ENCODE measurements around the gene IL18RAP. TPM values are rescaled to one million over a fixed set of nuclear protein-coding genes. Genes with fewer than 3 reads are reported as not detected.
A peak's percentile ranks its signal among the peaks of the same experiment; 100 is the strongest.

IL18RAP gene
- total RNA-seq, 1 experiment from 2014 or later, result not detected

- DNase-seq (ENCODE audit: low spot score), result no peak
Observed at GRCh38 chr2:102460467-102460866, 37.5 kb downstream of the IL18RAP start.

- DNase-seq (ENCODE audit: low spot score), result no peak
Observed at GRCh38 chr2:102461188-102461587, 38.2 kb downstream of the IL18RAP start.

- DNase-seq (ENCODE audit: low spot score), result no peak
Observed at GRCh38 chr2:102463160-102463559, 40.2 kb downstream of the IL18RAP start.

GRCh38 chr2:102470168-102470567, 47.2 kb downstream of the IL18RAP start:
- DNase-seq (ENCODE audit: low spot score), result no peak

GRCh38 chr2:102473020-102473419, 50.1 kb downstream of the IL18RAP start, which contains the start of gene SLC9A4:
Gene SLC9A4, plus strand, starts transcription at chr2:102473226. Its CDS starts 534 bp downstream, at chr2:102473760.
- DNase-seq (ENCODE audit: low spot score), result peak; percentile 38

- no peak for DNase-seq (ENCODE audit: low spot score)
Observed at GRCh38 chr2:102473631-102474030, 50.7 kb downstream of the IL18RAP start.

GRCh38 chr2:102474785-102475184, 51.8 kb downstream of the IL18RAP start:
- DNase-seq (ENCODE audit: low spot score), result no peak

- DNase-seq (ENCODE audit: low spot score), result no peak
Observed at GRCh38 chr2:102478686-102479470, 55.9 kb downstream of the IL18RAP start.

GRCh38 chr2:102480285-102481195, 57.6 kb downstream of the IL18RAP start:
- DNase-seq (ENCODE audit: low spot score), result no peak

- DNase-seq (ENCODE audit: low spot score), result no peak
Observed at GRCh38 chr2:102481931-102482330, 59.0 kb downstream of the IL18RAP start.

GRCh38 chr2:102483086-102483485, 60.1 kb downstream of the IL18RAP start:
- DNase-seq (ENCODE audit: low spot score), result no peak

- DNase-seq (ENCODE audit: low spot score), result no peak
Observed at GRCh38 chr2:102484310-102485061, 61.5 kb downstream of the IL18RAP start.

GRCh38 chr2:102485147-102485785, 62.3 kb downstream of the IL18RAP start:
- DNase-seq (ENCODE audit: low spot score), result no peak

GRCh38 chr2:102486941-102487702, 64.2 kb downstream of the IL18RAP start:
- DNase-seq (ENCODE audit: low spot score), result no peak

GRCh38 chr2:102487761-102488462, 65.0 kb downstream of the IL18RAP start:
- peak; percentile 86 for DNase-seq (ENCODE audit: low spot score)

- DNase-seq (ENCODE audit: low spot score), result no peak
Observed at GRCh38 chr2:102489646-102490045, 66.7 kb downstream of the IL18RAP start.

GRCh38 chr2:102492006-102492405, 69.0 kb downstream of the IL18RAP start:
- DNase-seq (ENCODE audit: low spot score), result no peak

GRCh38 chr2:102494570-102494969, 71.6 kb downstream of the IL18RAP start:
- DNase-seq (ENCODE audit: low spot score), result no peak

- no peak for DNase-seq (ENCODE audit: low spot score)
Observed at GRCh38 chr2:102498414-102498813, 75.5 kb downstream of the IL18RAP start.

GRCh38 chr2:102499558-102499957, 76.6 kb downstream of the IL18RAP start:
- DNase-seq (ENCODE audit: low spot score), result no peak
